ENCODE results near the gene PEAR1.

GRCh38 chr1:156897078-156897825, 3.7 kb downstream of the PEAR1 start:
- no peak for TF ChIP-seq POLR2AphosphoS5 (IDR thresholded peaks at IDR 0.05)
- TF ChIP-seq CTCF (IDR thresholded peaks at IDR 0.05) = no peak
